GM12878 (cell line): ENCODE data around the gene SIDT2. TPM values are rescaled to one million over a fixed set of nuclear protein-coding genes. Genes with fewer than 3 reads are reported as not detected.

Experiments
- ATAC-seq: fragments of 200-7000 bp; cut with Tn5 transposase; 3 replicates; pipeline ENCODE4 v1.9.1; 2020; ENCODE audit warnings: mild to moderate bottlenecking, moderate library complexity
- BruUV-seq: library from RNA; stranded (reverse); fragments of 400-500 nt; replicated peaks from 2 replicates; lab custom pipeline; 2021; lab: Mats Ljungman, UMichigan
- CTCF ChIA-PET: fragments of 300-600 bp; sonication (Branson Sonifier 250); formaldehyde crosslinking; extraction: SDS; loops from one replicate; lab custom pipeline; 2021; ENCODE audit warnings: inconsistent platforms; lab: Yijun Ruan, JAX
- POLR2A ChIA-PET: fragments of 350-600 bp; formaldehyde crosslinking; extraction: SDS; loops from one replicate; lab custom pipeline; 2021; ENCODE audit warnings: inconsistent platforms; lab: Charles Lee
- RAD21 ChIA-PET: fragments of 300-600 bp; sonication (Branson Sonifier 250); formaldehyde crosslinking; loops from one replicate; lab custom pipeline; 2023; ENCODE audit warnings: antibody characterized with exemption; ENCODE audit not compliant: unreplicated experiment; lab: Charles Lee
- SMC1A ChIA-PET: fragments of 300-600 bp; sonication (Branson Sonifier 250); formaldehyde crosslinking; loops from one replicate; lab custom pipeline; 2023; ENCODE audit not compliant: unreplicated experiment, uncharacterized antibody; lab: Charles Lee
- DNase-seq: peaks from one replicate; pipeline ENCODE4 v3.0.0-alpha.2; 2011; ENCODE audit warnings: low read depth, low spot score
- FAIRE-seq: peaks from 3 replicates; lab custom pipeline; 2011; peaks lifted over from hg19 to GRCh38; lab: Jason Lieb, UNC
- H2AFZ ChIP-seq: 2 replicates; pipeline ENCODE4 v1.6.0; 2011; ENCODE audit warnings: low read depth, low read length, control low read depth; ENCODE audit not compliant: control insufficient read depth
- H3K27ac ChIP-seq: 2 replicates; pipeline ENCODE4 v1.5.1; 2011; ENCODE audit warnings: control low read depth; ENCODE audit not compliant: control insufficient read depth, insufficient read depth
- H3K27me3 ChIP-seq, 2 experiments: replicated peaks in 1 of 2; 2 replicates each; pipeline versions ENCODE4 v1.6.0 to v1.6.1; 2011; ENCODE audit warnings: low read length in 1 of 2; ENCODE audit not compliant: control insufficient read depth in 2 of 2, insufficient read depth in 2 of 2
- H3K36me3 ChIP-seq, 2 experiments: 2 replicates each; pipeline ENCODE4 v1.5.1; 2011; ENCODE audit warnings: low read length in 1 of 2; ENCODE audit not compliant: control insufficient read depth in 2 of 2, insufficient read depth in 2 of 2
- H3K4me1 ChIP-seq: 2 replicates; pipeline ENCODE4 v1.6.1; 2011; ENCODE audit warnings: mild to moderate bottlenecking, low read length, moderate library complexity, mixed read lengths; ENCODE audit not compliant: control insufficient read depth, insufficient read depth
- H3K4me2 ChIP-seq: 2 replicates; pipeline ENCODE4 v1.6.0; 2011; ENCODE audit warnings: control low read depth; ENCODE audit not compliant: control insufficient read depth, insufficient read depth
- H3K4me3 ChIP-seq: fragments of 200-600 bp; sonication (generic); 2 replicates; pipeline ENCODE4 v1.5.1; 2016
- H3K79me2 ChIP-seq: 2 replicates; pipeline ENCODE4 v1.6.0; 2011; ENCODE audit warnings: low read length; ENCODE audit not compliant: control insufficient read depth, insufficient read depth
- H3K9ac ChIP-seq: 2 replicates; pipeline ENCODE4 v1.8.0; 2011; ENCODE audit warnings: low read length, control low read depth, mixed read lengths; ENCODE audit not compliant: control insufficient read depth, insufficient read depth
- H3K9me3 ChIP-seq: replicated peaks from 3 replicates; pipeline ENCODE4 v1.5.1; 2011; ENCODE audit warnings: mild to moderate bottlenecking, low read length; ENCODE audit not compliant: control insufficient read depth, insufficient read depth
- H4K20me1 ChIP-seq: 2 replicates; pipeline ENCODE4 v1.6.0; 2011; ENCODE audit not compliant: control insufficient read depth, insufficient read depth
- CBX5 ChIP-seq: sonication (generic); IDR thresholded peaks from 2 replicates; pipeline ENCODE4 v1.6.1; 2016; ENCODE audit warnings: low read depth, moderate library complexity, mild to moderate bottlenecking, inconsistent platforms
- FOS ChIP-seq: IDR thresholded peaks from 3 replicates; pipeline ENCODE4 v1.6.1; 2011; ENCODE audit warnings: borderline replicate concordance; ENCODE audit not compliant: insufficient read length; ENCODE audit errors: extremely low read depth
- MYB ChIP-seq: fragments of 150-350 bp; IDR thresholded peaks from 2 replicates; pipeline ENCODE4 v1.6.1; 2014; ENCODE audit warnings: mild to moderate bottlenecking, low read depth, low read length, borderline replicate concordance
- SIX5 ChIP-seq: IDR thresholded peaks from 2 replicates; pipeline ENCODE4 v1.6.1; 2011; ENCODE audit warnings: mild to moderate bottlenecking, low read depth, low read length, moderate library complexity; ENCODE audit not compliant: severe bottlenecking
- WGBS: methylation state at CpG from one replicate; pipeline ENCODE4 v1.1.6; 2016; ENCODE audit warnings: low lambda C conversion rate; ENCODE audit not compliant: insufficient replicate concordance, insufficient coverage; ENCODE audit errors: missing lambda C conversion rate; 5-methylcytosine and 5-hydroxymethylcytosine counted together
- in situ Hi-C: fragments of 300-500 bp; cut with MboI; formaldehyde crosslinking; loops from 9 replicates; pipeline ENCODE4 v1.14.3; 2018; ENCODE audit warnings: mixed read lengths
- intact Hi-C: fragments of 100-400 bp; cut with micrococcal nuclease; formaldehyde crosslinking; loops from one replicate; pipeline ENCODE4 v1.14.2; 2022; ENCODE audit not compliant: unreplicated experiment
- polyA plus RNA-seq, 11 experiments: library from polyadenylated mRNA; depleted of rRNA in 4 of 11; unstranded in 6 of 11; stranded (reverse) in 5 of 11; fragments of >200 nt; fragmentation: Nextera tagmentation in 4 of 11; fragmentation: Illumina TruSeq in 1 of 11; extraction: Ambion mirVana in 4 of 11; extraction: Trizol in 1 of 11; gene quantifications; 1 replicate in 1 of 11; 2 replicates in 10 of 11; pipeline versions ENCODE4 v1.2.1 to v1.2.3, GENCODE V29; 2011 to 2016; ENCODE audit warnings: inconsistent platforms in 2 of 11, missing spikeins in 2 of 11, low read depth in 1 of 11
- total RNA-seq, 4 experiments: library from RNA; depleted of rRNA in 3 of 4; stranded (reverse); fragments of >200 nt in 3 of 4; fragmentation: Illumina TruSeq in 1 of 4; extraction: Trizol in 1 of 4; gene quantifications; 2 replicates each; pipeline versions ENCODE4 v1.2.1 to v1.2.3, GENCODE V29; 2013 to 2021
- TF ChIP-seq, protein P1 (sequence below): fragments of 450-650 bp; IDR thresholded peaks from 2 replicates; pipeline ENCODE4 v1.6.1; 2018; ENCODE audit warnings: borderline replicate concordance, mild to moderate bottlenecking; ENCODE audit not compliant: partially characterized antibody
- TF ChIP-seq, protein P2 (sequence below): IDR thresholded peaks from 2 replicates; pipeline ENCODE4 v1.6.1; 2012; ENCODE audit warnings: low read depth, low read length, improper control_type of control experiment

SIDT2 gene
- total and polyA plus RNA-seq, 10 of the 15 experiments (the other 5 are each of a cell fraction or from before 2014, with no cell fraction given) = 4.9 to 23.9 (median 10.3) TPM

- H3K9me3 ChIP-seq = no peaks in the 10 kb centered on the region
- 83% methylated on average over 4 of the region's 4 CpGs for WGBS
- no peak overlapping the region for H2AFZ ChIP-seq
- H3K4me1 ChIP-seq = no peaks in the 10 kb centered on the region
- intact Hi-C loops = no loop called here
- no peak overlapping the region for H3K27ac ChIP-seq
- no peak for ATAC-seq
- no peaks in the 10 kb centered on the region for H3K27me3 ChIP-seq
- no peaks in the 10 kb centered on the region for H4K20me1 ChIP-seq
- ChIA-PET POLR2A (no interaction called here), CTCF (interaction anchor here (2.1 kb wide), 1 partner anchor 17 kb away, joined by 5 read pairs; no protein-coding TSS in a partner anchor), RAD21 (no interaction called here), SMC1A (no interaction called here)
- no peak for TF ChIP-seq SIX5
- no peaks in the 10 kb centered on the region for H3K79me2 ChIP-seq
- in situ Hi-C loops = no loop called here
- no peak overlapping the region for H3K4me2 ChIP-seq
- FAIRE-seq = no peak
- no TSS peak for BruUV-seq
- H3K36me3 ChIP-seq = no peaks in the 10 kb centered on the region; a peak in 1 of 4 replicates
- no peak for DNase-seq
- no peak overlapping the region for H3K4me3 ChIP-seq
- H3K9ac ChIP-seq = no peak overlapping the region
These were observed 20.1 kb downstream of the SIDT2 start for GRCh38 chr11:117198613-117199012.

- Histone ChIP-seq H3K4me3 (no peak within 1 kb of the TSS), H2AFZ (no peak within 1 kb of the TSS), H3K79me2 (no peaks in the 10 kb centered on the region), H3K27me3 (no peaks in the 10 kb centered on the region), H3K27ac (no peak within 1 kb of the TSS), H3K9ac (no peak within 1 kb of the TSS), H3K36me3 (no peaks in the 10 kb centered on the region; a peak in 2 of 4 replicates), H3K4me1 (no peaks in the 10 kb centered on the region), H3K4me2 (no peak within 1 kb of the TSS), H3K9me3 (no peaks in the 10 kb centered on the region), H4K20me1 (no peaks in the 10 kb centered on the region)
- BruUV-seq = no TSS peak
- POLR2A ChIA-PET = no interaction called here
- in situ Hi-C loops = no loop called here
- CTCF ChIA-PET = interaction anchor here (2.1 kb wide), 1 partner anchor 18 kb away, joined by 5 read pairs; no protein-coding TSS in a partner anchor
- TF ChIP-seq, protein P1, sequence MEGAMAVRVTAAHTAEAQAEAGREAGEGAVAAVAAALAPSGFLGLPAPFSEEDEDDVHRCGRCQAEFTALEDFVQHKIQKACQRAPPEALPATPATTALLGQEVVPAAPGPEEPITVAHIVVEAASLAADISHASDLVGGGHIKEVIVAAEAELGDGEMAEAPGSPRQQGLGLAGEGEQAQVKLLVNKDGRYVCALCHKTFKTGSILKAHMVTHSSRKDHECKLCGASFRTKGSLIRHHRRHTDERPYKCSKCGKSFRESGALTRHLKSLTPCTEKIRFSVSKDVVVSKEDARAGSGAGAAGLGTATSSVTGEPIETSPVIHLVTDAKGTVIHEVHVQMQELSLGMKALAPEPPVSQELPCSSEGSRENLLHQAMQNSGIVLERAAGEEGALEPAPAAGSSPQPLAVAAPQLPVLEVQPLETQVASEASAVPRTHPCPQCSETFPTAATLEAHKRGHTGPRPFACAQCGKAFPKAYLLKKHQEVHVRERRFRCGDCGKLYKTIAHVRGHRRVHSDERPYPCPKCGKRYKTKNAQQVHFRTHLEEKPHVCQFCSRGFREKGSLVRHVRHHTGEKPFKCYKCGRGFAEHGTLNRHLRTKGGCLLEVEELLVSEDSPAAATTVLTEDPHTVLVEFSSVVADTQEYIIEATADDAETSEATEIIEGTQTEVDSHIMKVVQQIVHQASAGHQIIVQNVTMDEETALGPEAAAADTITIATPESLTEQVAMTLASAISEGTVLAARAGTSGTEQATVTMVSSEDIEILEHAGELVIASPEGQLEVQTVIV = no peak
- TF ChIP-seq MYB (no peak), FOS (no peak), CBX5 (no peak)
- TF ChIP-seq, protein P2, sequence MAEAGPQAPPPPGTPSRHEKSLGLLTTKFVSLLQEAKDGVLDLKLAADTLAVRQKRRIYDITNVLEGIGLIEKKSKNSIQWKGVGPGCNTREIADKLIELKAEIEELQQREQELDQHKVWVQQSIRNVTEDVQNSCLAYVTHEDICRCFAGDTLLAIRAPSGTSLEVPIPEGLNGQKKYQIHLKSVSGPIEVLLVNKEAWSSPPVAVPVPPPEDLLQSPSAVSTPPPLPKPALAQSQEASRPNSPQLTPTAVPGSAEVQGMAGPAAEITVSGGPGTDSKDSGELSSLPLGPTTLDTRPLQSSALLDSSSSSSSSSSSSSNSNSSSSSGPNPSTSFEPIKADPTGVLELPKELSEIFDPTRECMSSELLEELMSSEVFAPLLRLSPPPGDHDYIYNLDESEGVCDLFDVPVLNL = no peak
- intact Hi-C loops = no loop called here
- 91% methylated on average over 31 of the region's 34 CpGs for WGBS
- SMC1A ChIA-PET = no interaction called here
- FAIRE-seq = no peak
- RAD21 ChIA-PET = no interaction called here
- no peak for ATAC-seq
- no peak for DNase-seq
These were observed 20.7 kb downstream of the SIDT2 start, which contains the start of gene TAGLN for GRCh38 chr11:117199053-117199915. Gene TAGLN, plus strand, starts transcription at chr11:117199370. Its CDS starts 3,644 bp downstream, at chr11:117203014.
